ENCODE measurements around the gene RNF213.

Gene RNF213

DNA sequence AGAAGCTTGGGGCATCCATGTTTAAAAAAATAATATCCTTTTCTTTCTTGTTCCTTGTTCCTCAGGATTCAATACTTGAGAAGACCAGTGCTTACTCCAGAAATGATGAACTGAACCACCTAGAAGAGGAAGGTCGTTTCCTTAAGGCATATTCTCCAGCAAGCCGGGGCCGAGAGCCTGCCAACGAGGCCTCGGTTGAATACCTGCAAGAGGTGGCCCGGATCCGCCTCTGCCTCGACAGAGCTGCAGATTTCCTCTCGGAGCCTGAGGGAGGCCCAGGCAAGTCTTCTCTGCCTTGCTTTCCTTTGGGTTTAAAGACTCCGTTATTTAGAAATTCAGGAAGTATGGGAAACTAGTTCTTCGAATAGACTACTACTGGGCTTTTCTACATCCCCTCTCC, 111.8 kb downstream of the RNF213 start:
- in situ Hi-C loops (cut with HindIII; ENCODE audit: low pct_ligation_motif_present, low pct_unique_long_range_greater_than_20kb, low sequenced_read_pairs), result no loop called here
- no peak for DNase-seq

DNA sequence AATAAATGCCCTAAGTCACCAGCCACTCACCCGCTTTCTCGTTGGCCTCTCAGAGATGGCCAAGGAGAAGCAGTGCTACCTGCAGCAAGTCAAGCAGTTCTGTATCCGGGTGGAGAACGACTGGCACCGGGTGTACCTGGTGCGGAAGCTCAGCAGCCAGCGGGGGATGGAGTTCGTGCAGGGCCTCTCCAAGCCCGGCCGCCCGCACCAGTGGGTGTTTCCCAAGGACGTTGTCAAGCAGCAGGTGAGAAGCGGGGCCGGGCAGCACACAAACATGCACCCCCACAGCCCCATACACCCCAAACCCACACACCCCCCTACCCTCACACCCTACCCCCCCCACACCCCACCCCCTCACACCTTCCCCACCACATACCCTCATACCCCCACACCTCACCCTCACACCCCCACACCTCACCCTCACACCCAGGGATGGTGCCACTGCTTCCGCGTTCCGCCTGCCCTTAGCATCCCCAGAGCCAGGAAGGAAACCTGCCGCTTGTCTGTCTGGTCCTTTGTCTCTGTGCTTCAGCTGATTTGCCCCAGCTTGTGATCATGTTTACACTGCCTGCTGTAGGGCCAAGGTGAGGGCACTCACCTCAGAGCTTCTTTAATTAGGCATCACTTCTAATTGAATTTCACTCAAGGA, 112.4 kb downstream of the RNF213 start:
- in situ Hi-C loops (cut with HindIII; ENCODE audit: low pct_ligation_motif_present, low pct_unique_long_range_greater_than_20kb, low sequenced_read_pairs), result no loop called here
- no peak for DNase-seq

DNA sequence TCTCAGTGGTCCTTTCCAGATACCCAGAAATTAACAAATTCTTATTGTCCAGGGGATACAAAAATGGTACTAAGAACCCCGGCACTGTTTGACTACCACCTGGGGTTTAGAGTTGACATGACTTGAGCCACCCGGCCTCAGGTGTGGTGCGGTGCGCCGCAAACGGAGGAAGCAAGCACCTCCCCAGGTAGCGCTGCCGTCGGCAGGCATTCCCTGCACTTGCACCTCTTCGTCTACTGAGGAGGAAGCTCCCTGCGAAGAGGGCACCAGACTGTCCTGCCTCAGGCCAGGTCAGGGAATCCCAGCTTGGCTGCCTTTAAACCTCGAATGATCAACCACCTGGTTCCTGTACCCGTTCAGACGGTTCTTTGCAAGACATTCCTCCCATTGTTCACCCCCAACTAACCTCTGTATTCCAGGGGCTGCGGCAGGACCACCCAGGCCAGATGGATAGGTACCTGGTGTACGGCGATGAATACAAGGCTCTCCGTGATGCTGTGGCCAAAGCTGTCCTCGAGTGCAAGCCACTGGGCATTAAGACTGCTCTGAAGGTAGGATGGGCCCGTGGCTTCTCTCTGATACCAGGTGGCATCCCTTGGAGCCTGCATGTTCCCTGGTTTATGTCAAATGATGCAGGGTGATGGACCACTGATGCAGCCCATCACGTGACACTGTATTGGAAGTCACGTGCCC, 113.5 kb downstream of the RNF213 start:
- DNase-seq, result no peak
- in situ Hi-C loops (cut with HindIII; ENCODE audit: low pct_ligation_motif_present, low pct_unique_long_range_greater_than_20kb, low sequenced_read_pairs), result no loop called here

- no peak for DNase-seq
- in situ Hi-C loops (cut with HindIII; ENCODE audit: low pct_ligation_motif_present, low pct_unique_long_range_greater_than_20kb, low sequenced_read_pairs), result no loop called here
These were observed 114.3 kb downstream of the RNF213 start for GRCh38 chr17:80374732-80375585.

- no peak for DNase-seq
- in situ Hi-C loops (cut with HindIII; ENCODE audit: low pct_ligation_motif_present, low pct_unique_long_range_greater_than_20kb, low sequenced_read_pairs), result no loop called here
These were observed 115.9 kb downstream of the RNF213 start for GRCh38 chr17:80376531-80376930.

DNA sequence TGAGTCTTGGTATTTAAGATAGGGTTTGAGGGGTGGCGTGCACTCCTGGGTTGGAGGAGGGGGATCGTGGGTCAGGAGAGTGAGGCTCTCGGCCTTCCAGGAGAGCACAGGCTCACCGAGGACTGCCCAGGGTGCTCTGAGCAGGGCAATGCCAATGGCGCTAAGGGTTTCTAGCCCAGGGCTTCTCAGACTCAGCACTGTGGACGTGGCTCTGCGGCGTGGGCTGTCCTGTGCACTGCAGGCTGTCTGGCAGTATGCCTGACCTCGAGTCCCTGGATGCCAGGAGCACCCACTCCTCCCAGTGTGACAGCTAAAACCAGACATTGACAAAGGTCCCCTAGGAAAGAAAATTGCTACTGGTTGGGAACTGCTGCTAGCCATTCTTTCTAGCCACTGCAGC, 117.1 kb downstream of the RNF213 start:
- DNase-seq, result no peak
- in situ Hi-C loops (cut with HindIII; ENCODE audit: low pct_ligation_motif_present, low pct_unique_long_range_greater_than_20kb, low sequenced_read_pairs), result no loop called here

DNA sequence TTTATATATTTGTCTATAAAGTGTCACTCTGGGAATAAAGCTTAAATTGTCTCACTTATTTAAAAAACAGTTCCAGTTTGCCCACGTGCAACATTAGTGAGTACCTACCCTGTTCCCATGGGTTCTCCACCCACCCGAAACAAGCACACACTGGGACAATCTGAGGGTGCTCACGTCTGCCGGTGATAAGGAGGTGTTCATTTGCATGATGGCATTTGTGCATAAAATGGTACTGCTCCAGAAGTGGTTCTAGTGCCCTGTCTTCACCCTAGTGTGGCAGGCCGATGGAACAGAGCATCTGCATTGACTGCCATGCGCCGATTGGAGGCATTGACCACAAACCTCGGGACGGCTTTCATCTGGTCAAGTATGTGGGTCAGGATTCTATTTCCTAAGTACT, 118.7 kb downstream of the RNF213 start:
- in situ Hi-C loops (cut with HindIII; ENCODE audit: low pct_ligation_motif_present, low pct_unique_long_range_greater_than_20kb, low sequenced_read_pairs), result no loop called here
- no peak for DNase-seq

- in situ Hi-C loops (cut with HindIII; ENCODE audit: low pct_ligation_motif_present, low pct_unique_long_range_greater_than_20kb, low sequenced_read_pairs), result no loop called here
- no peak for DNase-seq
These were observed 119.4 kb downstream of the RNF213 start for GRCh38 chr17:80380068-80380467.

- in situ Hi-C loops (cut with HindIII; ENCODE audit: low pct_ligation_motif_present, low pct_unique_long_range_greater_than_20kb, low sequenced_read_pairs), result no loop called here
- no peak for DNase-seq
These were observed 119.9 kb downstream of the RNF213 start for GRCh38 chr17:80380555-80381002.

GRCh38 chr17:80381416-80381923, 120.8 kb downstream of the RNF213 start:
- in situ Hi-C loops (cut with HindIII; ENCODE audit: low pct_ligation_motif_present, low pct_unique_long_range_greater_than_20kb, low sequenced_read_pairs), result no loop called here
- DNase-seq, result no peak

DNA sequence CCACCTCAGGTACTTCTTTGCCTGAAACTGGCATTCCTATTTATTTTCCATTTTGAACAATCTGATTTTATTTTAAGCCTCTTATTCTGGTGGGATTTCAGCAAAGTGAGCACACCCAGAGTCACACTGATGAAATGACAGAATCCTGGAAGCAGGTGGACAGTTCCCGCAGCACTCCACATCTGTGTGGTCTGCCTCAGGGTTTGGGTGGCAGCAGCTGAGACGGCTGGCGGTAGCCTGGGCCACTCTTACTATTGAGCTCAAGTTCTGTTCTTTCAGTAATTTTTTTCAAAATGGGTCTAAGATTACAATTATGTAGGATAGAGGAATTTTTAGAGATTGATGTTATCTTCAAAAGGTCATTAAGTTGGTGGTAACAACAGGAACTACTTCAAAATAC, 121.8 kb downstream of the RNF213 start:
- DNase-seq, result no peak
- in situ Hi-C loops (cut with HindIII; ENCODE audit: low pct_ligation_motif_present, low pct_unique_long_range_greater_than_20kb, low sequenced_read_pairs), result no loop called here

- in situ Hi-C loops (cut with HindIII; ENCODE audit: low pct_ligation_motif_present, low pct_unique_long_range_greater_than_20kb, low sequenced_read_pairs), result no loop called here
- DNase-seq, result no peak
These were observed 122.3 kb downstream of the RNF213 start for GRCh38 chr17:80382956-80383355.

GRCh38 chr17:80384078-80384960, 123.7 kb downstream of the RNF213 start:
- DNase-seq, result no peak
- in situ Hi-C loops (cut with HindIII; ENCODE audit: low pct_ligation_motif_present, low pct_unique_long_range_greater_than_20kb, low sequenced_read_pairs), result no loop called here

- in situ Hi-C loops (cut with HindIII; ENCODE audit: low pct_ligation_motif_present, low pct_unique_long_range_greater_than_20kb, low sequenced_read_pairs), result no loop called here
- no peak for DNase-seq
These were observed 124.4 kb downstream of the RNF213 start for GRCh38 chr17:80385046-80385445.

GRCh38 chr17:80386341-80386740, 125.7 kb downstream of the RNF213 start:
- no peak for DNase-seq
- in situ Hi-C loops (cut with HindIII; ENCODE audit: low pct_ligation_motif_present, low pct_unique_long_range_greater_than_20kb, low sequenced_read_pairs), result no loop called here

- in situ Hi-C loops (cut with HindIII; ENCODE audit: low pct_ligation_motif_present, low pct_unique_long_range_greater_than_20kb, low sequenced_read_pairs), result no loop called here
- DNase-seq, result no peak
These were observed 126.4 kb downstream of the RNF213 start for GRCh38 chr17:80387071-80387470.

DNA sequence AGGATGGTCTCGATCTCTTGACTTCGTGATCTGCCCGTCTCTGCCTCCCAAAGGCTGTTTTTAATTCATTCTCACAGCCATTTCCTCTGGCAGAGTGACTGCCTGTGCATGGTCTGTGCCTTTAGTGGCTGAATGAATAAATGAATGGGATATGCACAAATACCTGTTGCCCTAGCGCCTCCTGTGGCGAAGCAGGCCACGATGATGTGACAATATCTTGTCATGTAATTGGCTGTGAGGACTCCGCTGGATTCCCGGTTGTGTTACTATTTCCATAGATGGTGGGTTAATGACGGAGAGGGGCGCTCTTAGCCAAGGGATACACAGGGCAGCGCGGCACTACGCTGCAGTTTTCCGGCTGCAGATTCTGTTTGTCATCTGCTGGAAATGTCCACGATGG, 127.5 kb downstream of the RNF213 start:
- DNase-seq, result no peak
- in situ Hi-C loops (cut with HindIII; ENCODE audit: low pct_ligation_motif_present, low pct_unique_long_range_greater_than_20kb, low sequenced_read_pairs), result no loop called here

DNA sequence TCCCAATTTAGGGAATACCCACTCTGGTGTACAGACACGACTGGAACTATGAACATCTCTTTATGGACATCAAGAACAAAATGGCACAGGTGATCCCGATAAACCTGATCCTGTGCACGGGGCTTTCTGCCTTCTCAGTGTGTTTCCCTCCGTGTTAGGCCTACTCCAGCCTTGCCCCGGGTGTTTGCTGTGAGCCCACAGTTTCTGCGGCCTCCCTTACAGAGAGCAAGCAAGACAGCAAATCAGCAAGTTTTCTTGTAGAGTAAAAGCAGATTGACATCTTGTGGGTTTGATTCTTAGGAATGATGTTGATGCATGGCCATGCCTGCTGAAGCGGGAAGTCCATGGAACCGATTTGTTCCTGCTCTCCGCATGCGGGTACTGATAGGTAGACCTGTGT, 127.9 kb downstream of the RNF213 start:
- in situ Hi-C loops (cut with HindIII; ENCODE audit: low pct_ligation_motif_present, low pct_unique_long_range_greater_than_20kb, low sequenced_read_pairs), result no loop called here
- DNase-seq, result no peak
